ENCODE results near the gene RAB6B. TPM values are rescaled to one million over a fixed set of nuclear protein-coding genes. Genes with fewer than 3 reads are reported as not detected.

Gene RAB6B
- total and polyA plus RNA-seq, 2 of the 8 experiments (the other 6 are each of a cell fraction or from before 2014, with no cell fraction given): 7.9 to 15.6 TPM

DNA sequence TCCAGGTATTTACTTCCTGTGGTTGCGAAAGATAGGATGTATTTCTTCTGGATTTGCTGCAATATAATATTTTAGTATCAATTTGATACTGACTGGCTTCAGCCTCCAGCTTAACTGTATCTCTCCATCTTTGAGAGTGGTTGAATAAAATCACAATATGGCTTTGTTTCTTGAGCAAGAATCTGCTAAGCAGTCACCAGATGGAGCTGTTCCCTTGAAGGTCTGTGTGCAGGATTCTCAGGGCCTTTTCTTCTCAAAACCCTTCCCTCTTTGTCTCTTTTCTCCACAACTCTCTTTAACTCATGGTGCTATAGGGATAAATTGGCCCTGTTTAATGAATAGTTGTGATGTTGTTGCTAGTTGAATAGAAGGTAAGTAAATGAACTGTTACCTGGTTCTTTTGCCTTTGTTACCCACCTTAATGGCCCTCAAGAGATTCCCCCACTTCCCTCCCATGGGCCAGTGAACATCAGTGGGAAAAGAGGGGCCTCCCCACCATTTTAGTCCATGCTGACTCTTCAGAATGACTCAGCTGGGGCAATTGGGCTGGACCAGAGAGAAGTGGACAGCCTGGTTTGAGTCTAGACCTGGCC is 34.8 kb upstream of the RAB6B start (continued):
- TF ChIP-seq GABPA (IDR thresholded peaks at IDR 0.05; ENCODE audit: borderline replicate concordance, insufficient read depth, low read length) (no peak), RBBP5 (IDR thresholded peaks at IDR 0.05; ENCODE audit: borderline replicate concordance, low read depth, low read length) (no peak), TCF12 (IDR thresholded peaks at IDR 0.05; ENCODE audit: low read depth, low read length) (no peak), SIRT6 (IDR thresholded peaks at IDR 0.05; ENCODE audit: low read length) (no peak), RAD21 (IDR thresholded peaks at IDR 0.05 in 1 of 2, conservative IDR thresholded peaks at IDR 0.05 in 1 of 2; ENCODE audit: low read depth in 2 of 2, low read length in 2 of 2) (peak; percentile 94 to 95), YY1 (IDR thresholded peaks at IDR 0.05; ENCODE audit: low read depth, low read length) (no peak), POLR2AphosphoS5 (IDR thresholded peaks at IDR 0.05; ENCODE audit: low read depth, low read length) (no peak), FOSL1 (IDR thresholded peaks at IDR 0.05; ENCODE audit: insufficient read depth, low read depth, low read length) (no peak), GTF2F1 (IDR thresholded peaks at IDR 0.05; ENCODE audit: borderline replicate concordance, low read depth, low read length) (no peak)
- TF ChIP-seq, protein P1, sequence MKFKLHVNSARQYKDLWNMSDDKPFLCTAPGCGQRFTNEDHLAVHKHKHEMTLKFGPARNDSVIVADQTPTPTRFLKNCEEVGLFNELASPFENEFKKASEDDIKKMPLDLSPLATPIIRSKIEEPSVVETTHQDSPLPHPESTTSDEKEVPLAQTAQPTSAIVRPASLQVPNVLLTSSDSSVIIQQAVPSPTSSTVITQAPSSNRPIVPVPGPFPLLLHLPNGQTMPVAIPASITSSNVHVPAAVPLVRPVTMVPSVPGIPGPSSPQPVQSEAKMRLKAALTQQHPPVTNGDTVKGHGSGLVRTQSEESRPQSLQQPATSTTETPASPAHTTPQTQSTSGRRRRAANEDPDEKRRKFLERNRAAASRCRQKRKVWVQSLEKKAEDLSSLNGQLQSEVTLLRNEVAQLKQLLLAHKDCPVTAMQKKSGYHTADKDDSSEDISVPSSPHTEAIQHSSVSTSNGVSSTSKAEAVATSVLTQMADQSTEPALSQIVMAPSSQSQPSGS (IDR thresholded peaks at IDR 0.05; ENCODE audit: low read length): 0 out of 2 replicates have a peak, but pooled peaks have one; percentile 36

All from H1 (cell line).